ENCODE data around the gene UBE3D.
"Not testable (repeated sequence)": the region's sequence is repeated elsewhere in the genome, so short reads cannot be mapped to it uniquely, and the experiment has no call there.

UBE3D gene

GRCh38 chr6:82867946-82868345 lies 197.7 kb downstream of the UBE3D start:
- DNase-seq, result no peak

DNA sequence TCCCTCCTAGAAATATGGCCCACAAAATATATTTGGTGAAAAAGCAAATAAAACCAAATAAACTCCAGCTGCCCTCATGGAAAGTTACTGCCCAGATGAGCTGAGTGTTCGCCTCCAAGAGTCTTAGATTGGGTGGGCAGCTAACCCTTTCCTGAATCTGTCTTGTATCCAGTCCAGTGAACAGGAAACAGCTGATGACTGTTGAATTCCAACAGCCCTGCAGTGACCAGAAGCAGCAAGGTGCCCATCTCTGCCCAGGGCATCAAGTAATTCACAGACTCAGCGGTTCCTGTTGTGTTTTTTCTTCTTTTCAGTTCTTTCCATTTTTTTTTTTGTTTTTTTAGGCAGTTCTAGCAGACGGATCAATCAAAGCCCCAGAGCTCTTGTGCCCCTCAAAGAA lies 199.2 kb downstream of the UBE3D start:
- DNase-seq, result no peak

DNA sequence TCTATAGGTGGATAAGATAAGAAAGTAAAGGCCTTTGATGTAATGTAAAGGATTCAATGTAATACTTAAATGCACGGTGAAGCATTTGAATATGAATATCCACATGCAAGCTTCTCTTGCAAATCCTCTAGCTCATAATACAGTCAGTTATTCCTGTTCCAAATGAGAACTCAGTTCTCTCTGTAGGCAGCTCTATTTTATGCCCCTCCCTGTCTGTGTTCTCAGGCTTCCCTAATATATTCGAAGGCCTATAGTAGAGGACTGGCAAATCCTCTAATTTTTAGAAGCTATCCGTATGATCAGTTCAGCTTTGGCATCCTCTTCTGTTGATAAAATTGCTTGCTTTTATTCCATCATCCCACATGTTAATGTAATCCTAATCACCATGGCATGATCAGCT lies 200.2 kb downstream of the UBE3D start:
- DNase-seq, result no peak

DNA sequence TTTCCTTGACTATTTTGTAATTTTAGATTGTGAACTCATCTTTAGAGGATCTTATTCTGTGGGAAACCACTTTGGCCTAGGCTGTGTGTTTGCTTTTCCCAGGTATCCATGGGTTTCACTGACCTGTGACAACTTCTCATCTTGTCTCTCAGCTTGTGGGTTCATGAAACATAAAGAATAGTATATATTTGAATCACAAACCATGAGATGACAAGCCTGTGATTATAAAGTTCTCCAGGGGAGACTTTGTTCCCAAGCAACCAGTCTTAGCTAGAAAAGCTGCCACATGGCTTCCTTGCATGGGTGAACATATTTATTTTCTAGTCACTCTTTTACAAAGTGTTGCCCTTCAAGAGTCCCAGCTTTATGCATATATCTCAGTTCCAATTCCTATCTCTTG lies 201.9 kb downstream of the UBE3D start:
- no peak for DNase-seq

GRCh38 chr6:82862543-82862942 lies 203.1 kb downstream of the UBE3D start:
- no peak for DNase-seq

- no peak for DNase-seq
These were observed 204.5 kb downstream of the UBE3D start for GRCh38 chr6:82861121-82861520.

- DNase-seq, result not testable (repeated sequence)
These were observed 209.6 kb downstream of the UBE3D start for GRCh38 chr6:82856077-82856476.

DNA sequence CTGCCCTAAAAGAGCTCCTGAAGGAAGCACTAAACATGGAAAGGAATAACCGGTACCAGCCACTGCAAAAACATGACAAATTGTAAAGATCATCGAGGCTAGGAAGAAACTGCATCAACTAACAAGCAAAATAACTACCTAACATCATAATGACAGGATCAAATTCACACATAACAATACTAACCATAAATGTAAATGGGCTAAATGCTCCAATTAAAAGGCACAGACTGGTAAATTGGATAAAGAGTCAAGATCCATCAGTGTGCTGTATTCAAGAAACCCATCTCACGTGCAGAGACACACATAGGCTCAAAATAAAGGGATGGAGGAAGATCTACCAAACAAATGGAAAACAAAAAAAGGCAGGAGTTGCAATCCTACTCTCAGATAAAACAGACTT lies 212.7 kb downstream of the UBE3D start:
- DNase-seq, result not testable (repeated sequence)

- DNase-seq, result no peak
These were observed 222.3 kb downstream of the UBE3D start for GRCh38 chr6:82843291-82843885.

DNA sequence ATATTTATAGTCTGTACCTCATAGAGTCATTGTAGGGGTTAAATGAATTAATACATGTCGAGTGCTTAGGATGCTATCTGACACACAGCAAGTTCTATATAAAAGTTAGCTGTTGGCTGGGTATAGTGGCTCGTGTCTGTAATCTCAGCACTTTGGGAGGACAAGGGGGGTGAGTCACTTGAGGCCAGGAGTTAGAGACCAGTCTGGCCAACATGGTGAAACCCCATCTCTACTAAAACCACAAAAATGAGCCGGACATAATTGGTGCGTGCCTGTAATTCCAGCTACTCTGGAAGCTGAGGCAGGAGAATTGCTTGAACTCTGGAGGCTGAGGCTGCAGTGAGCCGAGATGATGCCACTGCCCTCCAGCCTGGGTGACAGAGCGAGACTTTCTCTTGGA lies 222.9 kb downstream of the UBE3D start:
- no peak for DNase-seq

All from activated CD4-positive, alpha-beta T cell treated with anti-CD3 and anti-CD28 coated beads for 4 hours (primary cell).